GM23338 (cell line): ENCODE results near the gene XPNPEP2.

Experiments used
- CREB1 ChIP-seq: fragments of 250-450 bp; sonication (Bioruptor Pico); IDR thresholded peaks from 2 replicates; pipeline ENCODE4 v1.5.0; 2020; ENCODE audit warnings: low read depth, mild to moderate bottlenecking, moderate library complexity
- NANOG ChIP-seq: IDR thresholded peaks from 2 replicates; pipeline ENCODE4 v1.6.1; 2016; ENCODE audit warnings: antibody characterized with exemption, borderline replicate concordance
- POLR2AphosphoS5 ChIP-seq: IDR thresholded peaks from 2 replicates; pipeline ENCODE4 v1.6.1; 2016; ENCODE audit warnings: antibody characterized with exemption, low read depth
- TF ChIP-seq, protein P1 (sequence below), 2 experiments: fragments of 200-600 bp in 1 of 2; sonication (generic) in 1 of 2; conservative IDR thresholded peaks; 2 replicates each; pipeline versions ENCODE4 v1.5.1 to v1.6.1; 2016 to 2017; ENCODE audit warnings: antibody characterized with exemption in 2 of 2, low read depth in 2 of 2, mild to moderate bottlenecking in 2 of 2, moderate library complexity in 1 of 2

DNA sequence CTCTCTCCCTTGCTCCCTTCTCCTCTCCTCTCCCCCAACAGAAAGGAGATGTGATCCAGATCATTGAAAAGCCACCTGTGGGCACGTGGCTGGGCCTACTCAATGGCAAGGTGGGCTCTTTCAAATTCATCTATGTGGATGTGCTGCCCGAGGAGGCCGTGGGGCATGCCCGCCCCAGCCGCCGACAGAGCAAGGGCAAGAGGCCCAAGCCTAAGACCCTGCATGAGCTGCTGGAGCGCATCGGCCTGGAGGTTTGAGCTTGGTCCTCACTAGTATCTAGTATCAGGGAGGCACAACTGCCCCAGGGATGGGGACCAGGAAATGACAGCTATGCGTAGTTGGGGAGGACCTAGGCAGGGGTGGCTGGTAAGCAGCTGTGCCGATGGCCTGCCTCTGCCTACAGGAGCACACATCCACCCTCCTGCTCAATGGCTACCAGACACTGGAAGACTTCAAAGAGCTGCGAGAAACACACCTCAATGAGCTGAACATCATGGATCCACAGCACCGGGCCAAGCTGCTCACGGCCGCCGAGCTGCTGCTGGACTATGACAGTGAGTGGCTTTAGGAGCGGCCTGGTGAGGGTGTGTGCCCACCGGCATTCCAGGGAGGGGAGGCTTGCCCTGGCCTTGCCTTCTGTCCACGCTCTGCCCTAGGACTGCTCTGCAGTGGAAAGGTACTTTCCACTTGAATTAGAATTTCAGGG lies 54.0 kb downstream of the XPNPEP2 start:
- TF ChIP-seq, protein P1, sequence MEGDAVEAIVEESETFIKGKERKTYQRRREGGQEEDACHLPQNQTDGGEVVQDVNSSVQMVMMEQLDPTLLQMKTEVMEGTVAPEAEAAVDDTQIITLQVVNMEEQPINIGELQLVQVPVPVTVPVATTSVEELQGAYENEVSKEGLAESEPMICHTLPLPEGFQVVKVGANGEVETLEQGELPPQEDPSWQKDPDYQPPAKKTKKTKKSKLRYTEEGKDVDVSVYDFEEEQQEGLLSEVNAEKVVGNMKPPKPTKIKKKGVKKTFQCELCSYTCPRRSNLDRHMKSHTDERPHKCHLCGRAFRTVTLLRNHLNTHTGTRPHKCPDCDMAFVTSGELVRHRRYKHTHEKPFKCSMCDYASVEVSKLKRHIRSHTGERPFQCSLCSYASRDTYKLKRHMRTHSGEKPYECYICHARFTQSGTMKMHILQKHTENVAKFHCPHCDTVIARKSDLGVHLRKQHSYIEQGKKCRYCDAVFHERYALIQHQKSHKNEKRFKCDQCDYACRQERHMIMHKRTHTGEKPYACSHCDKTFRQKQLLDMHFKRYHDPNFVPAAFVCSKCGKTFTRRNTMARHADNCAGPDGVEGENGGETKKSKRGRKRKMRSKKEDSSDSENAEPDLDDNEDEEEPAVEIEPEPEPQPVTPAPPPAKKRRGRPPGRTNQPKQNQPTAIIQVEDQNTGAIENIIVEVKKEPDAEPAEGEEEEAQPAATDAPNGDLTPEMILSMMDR (conservative IDR thresholded peaks at IDR 0.05; ENCODE audit: low read depth in 2 of 2), result no peak
- TF ChIP-seq POLR2AphosphoS5 (no peak), NANOG (no peak), CREB1 (CRISPR knock-in tag) (no peak)
